H1 (cell line): ENCODE measurements around the gene ROBO2. TPM values are rescaled to one million over a fixed set of nuclear protein-coding genes. Genes with fewer than 3 reads are reported as not detected.

Experiments
- ATF3 ChIP-seq: IDR thresholded peaks from 2 replicates; pipeline ENCODE4 v1.6.1; 2011; ENCODE audit warnings: low read depth, mild to moderate bottlenecking, low read length; ENCODE audit not compliant: insufficient read depth
- BRCA1 ChIP-seq: IDR thresholded peaks from 2 replicates; pipeline ENCODE4 v1.6.1; 2012; ENCODE audit warnings: low read depth, low read length, improper control_type of control experiment
- CHD7 ChIP-seq: fragments of 300-600 bp; sonication (generic); IDR thresholded peaks from 2 replicates; pipeline ENCODE4 v1.7.1; 2012; ENCODE audit warnings: low read length, moderate library complexity, mild to moderate bottlenecking, inconsistent platforms; ENCODE audit not compliant: insufficient replicate concordance
- KDM5A ChIP-seq: fragments of 200-600 bp; IDR thresholded peaks from 2 replicates; pipeline ENCODE4 v1.7.1; 2012; ENCODE audit warnings: mild to moderate bottlenecking, low read length, inconsistent platforms, mixed read lengths
- RBBP5 ChIP-seq: IDR thresholded peaks from 2 replicates; pipeline ENCODE4 v1.7.1; 2012; ENCODE audit warnings: low read depth, mild to moderate bottlenecking, inconsistent platforms, low read length, moderate library complexity, borderline replicate concordance
- SRF ChIP-seq: IDR thresholded peaks from 2 replicates; pipeline ENCODE4 v1.6.1; 2011; ENCODE audit warnings: mild to moderate bottlenecking, low read depth, low read length, moderate library complexity
- SUZ12 ChIP-seq: fragments of 200-600 bp; sonication (generic); IDR thresholded peaks from 2 replicates; pipeline ENCODE4 v1.6.1; 2012; ENCODE audit warnings: mild to moderate bottlenecking, inconsistent platforms, low read length, moderate library complexity, mixed read lengths
- TAF1 ChIP-seq: IDR thresholded peaks from 2 replicates; pipeline ENCODE4 v1.6.1; 2011; ENCODE audit warnings: mild to moderate bottlenecking, low read depth, low read length
- TBP ChIP-seq: IDR thresholded peaks from 2 replicates; pipeline ENCODE4 v1.6.1; 2011; ENCODE audit warnings: low read depth, low read length, improper control_type of control experiment
- TEAD4 ChIP-seq: IDR thresholded peaks from 2 replicates; pipeline ENCODE4 v1.6.1; 2012; ENCODE audit warnings: low read depth, low read length, inconsistent platforms, mixed read lengths
- ZNF274 ChIP-seq: IDR thresholded peaks from 2 replicates; pipeline ENCODE4 v1.7.0; 2012; ENCODE audit warnings: low read length, borderline replicate concordance; ENCODE audit errors: extremely low read depth
- polyA plus RNA-seq, 7 experiments: library from polyadenylated mRNA; depleted of rRNA in 3 of 7; stranded (reverse) in 5 of 7; unstranded in 2 of 7; fragments of >200 nt in 5 of 7; fragments of 200-250 nt in 2 of 7; gene quantifications; 1 replicate in 5 of 7; 2 replicates in 1 of 7; 4 replicates in 1 of 7; pipeline versions ENCODE4 v1.2.1 to v1.2.3, GENCODE V29; 2011 to 2013; ENCODE audit warnings: missing spikeins in 2 of 7, mixed read lengths in 2 of 7
- total RNA-seq: library from RNA; stranded (reverse); fragmentation: NEBNext Ultra II Directional; extraction: Animal tissue kit (Norgen Biotek cat#: 25700); gene quantifications from 2 replicates; pipeline ENCODE4 v1.2.1, GENCODE V29; 2021

ROBO2 gene
- total and polyA plus RNA-seq, 2 of the 8 experiments (the other 6 are each of a cell fraction or from before 2014, with no cell fraction given), result 1.5 to 2.9 TPM

GRCh38 chr3:77071364-77071763 lies 31.5 kb downstream of the ROBO2 start (continued):
- TF ChIP-seq CHD7, result no peak
- TF ChIP-seq TBP, result no peak
- TF ChIP-seq TEAD4, result no peak
- TF ChIP-seq ATF3, result no peak
- TF ChIP-seq RBBP5, result no peak
- TF ChIP-seq KDM5A, result no peak
- no peak for TF ChIP-seq BRCA1
- no peak for TF ChIP-seq SRF
- no peak for TF ChIP-seq ZNF274
- TF ChIP-seq TAF1, result no peak
- TF ChIP-seq SUZ12, result no peak
